ENCODE measurements around the gene SCAF1. TPM values are rescaled to one million over a fixed set of nuclear protein-coding genes. Genes with fewer than 3 reads are reported as not detected.

SCAF1 gene, protein sequence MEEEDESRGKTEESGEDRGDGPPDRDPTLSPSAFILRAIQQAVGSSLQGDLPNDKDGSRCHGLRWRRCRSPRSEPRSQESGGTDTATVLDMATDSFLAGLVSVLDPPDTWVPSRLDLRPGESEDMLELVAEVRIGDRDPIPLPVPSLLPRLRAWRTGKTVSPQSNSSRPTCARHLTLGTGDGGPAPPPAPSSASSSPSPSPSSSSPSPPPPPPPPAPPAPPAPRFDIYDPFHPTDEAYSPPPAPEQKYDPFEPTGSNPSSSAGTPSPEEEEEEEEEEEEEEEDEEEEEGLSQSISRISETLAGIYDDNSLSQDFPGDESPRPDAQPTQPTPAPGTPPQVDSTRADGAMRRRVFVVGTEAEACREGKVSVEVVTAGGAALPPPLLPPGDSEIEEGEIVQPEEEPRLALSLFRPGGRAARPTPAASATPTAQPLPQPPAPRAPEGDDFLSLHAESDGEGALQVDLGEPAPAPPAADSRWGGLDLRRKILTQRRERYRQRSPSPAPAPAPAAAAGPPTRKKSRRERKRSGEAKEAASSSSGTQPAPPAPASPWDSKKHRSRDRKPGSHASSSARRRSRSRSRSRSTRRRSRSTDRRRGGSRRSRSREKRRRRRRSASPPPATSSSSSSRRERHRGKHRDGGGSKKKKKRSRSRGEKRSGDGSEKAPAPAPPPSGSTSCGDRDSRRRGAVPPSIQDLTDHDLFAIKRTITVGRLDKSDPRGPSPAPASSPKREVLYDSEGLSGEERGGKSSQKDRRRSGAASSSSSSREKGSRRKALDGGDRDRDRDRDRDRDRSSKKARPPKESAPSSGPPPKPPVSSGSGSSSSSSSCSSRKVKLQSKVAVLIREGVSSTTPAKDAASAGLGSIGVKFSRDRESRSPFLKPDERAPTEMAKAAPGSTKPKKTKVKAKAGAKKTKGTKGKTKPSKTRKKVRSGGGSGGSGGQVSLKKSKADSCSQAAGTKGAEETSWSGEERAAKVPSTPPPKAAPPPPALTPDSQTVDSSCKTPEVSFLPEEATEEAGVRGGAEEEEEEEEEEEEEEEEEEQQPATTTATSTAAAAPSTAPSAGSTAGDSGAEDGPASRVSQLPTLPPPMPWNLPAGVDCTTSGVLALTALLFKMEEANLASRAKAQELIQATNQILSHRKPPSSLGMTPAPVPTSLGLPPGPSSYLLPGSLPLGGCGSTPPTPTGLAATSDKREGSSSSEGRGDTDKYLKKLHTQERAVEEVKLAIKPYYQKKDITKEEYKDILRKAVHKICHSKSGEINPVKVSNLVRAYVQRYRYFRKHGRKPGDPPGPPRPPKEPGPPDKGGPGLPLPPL
- total RNA-seq, result 10 to 100 TPM; 14.6 to 33.0 (median 27.3) TPM
- long read RNA-seq, result 0 reads

DNA sequence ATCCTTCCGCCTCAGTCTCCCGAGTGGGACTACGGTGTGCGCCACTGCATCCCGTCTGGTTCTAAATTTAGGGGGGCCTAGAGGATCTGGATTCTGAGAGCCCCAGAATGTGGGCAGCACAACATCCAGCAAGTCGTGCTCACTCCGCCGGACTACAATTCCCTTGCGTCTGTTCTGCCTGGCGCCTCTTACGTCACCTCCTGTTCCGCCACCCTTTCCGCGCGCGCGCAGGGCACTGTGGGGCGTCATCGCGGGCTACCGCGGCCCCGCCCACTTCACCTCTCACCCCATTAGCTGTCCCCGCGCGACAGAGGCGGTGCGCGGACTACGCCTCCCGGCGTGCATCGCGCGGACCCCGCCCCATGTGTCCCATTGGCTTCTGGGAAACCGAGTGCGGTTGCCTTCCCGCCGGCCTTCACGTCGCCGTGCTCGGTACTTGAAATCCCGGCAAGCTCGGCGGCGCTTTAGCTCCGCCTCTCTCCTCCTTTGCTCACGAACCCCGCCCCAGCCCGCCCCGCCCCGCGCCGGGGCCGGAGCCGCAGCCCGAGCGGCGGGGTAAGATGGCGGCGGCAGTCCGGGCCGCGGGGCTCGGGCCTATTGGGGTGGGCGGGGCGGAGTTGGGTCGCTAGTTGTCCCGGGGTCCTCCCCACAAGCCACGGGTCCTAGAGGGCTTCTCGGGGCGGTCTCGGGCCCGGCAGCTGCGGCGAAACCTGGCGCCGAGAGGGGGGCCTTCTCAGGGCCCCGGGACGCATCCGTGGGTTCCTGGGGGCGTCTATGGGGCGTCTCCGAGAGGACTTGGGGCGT lies at the start of gene SCAF1:
Gene SCAF1, plus strand, starts transcription at position 522 of the 804 bp plus-strand sequence. CDS start 2,818 bp downstream, outside the sequence.
- peak; percentile 90 for TF ChIP-seq POLR2A (IDR thresholded peaks at IDR 0.05)
- TF ChIP-seq, protein P1, sequence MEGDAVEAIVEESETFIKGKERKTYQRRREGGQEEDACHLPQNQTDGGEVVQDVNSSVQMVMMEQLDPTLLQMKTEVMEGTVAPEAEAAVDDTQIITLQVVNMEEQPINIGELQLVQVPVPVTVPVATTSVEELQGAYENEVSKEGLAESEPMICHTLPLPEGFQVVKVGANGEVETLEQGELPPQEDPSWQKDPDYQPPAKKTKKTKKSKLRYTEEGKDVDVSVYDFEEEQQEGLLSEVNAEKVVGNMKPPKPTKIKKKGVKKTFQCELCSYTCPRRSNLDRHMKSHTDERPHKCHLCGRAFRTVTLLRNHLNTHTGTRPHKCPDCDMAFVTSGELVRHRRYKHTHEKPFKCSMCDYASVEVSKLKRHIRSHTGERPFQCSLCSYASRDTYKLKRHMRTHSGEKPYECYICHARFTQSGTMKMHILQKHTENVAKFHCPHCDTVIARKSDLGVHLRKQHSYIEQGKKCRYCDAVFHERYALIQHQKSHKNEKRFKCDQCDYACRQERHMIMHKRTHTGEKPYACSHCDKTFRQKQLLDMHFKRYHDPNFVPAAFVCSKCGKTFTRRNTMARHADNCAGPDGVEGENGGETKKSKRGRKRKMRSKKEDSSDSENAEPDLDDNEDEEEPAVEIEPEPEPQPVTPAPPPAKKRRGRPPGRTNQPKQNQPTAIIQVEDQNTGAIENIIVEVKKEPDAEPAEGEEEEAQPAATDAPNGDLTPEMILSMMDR (IDR thresholded peaks at IDR 0.05), result no peak
- ATAC-seq (peak; percentile 73 to 81 (median 81)), DNase-seq (peak; percentile 99)
- Histone ChIP-seq H3K9me3 (no peaks in the 10 kb centered on the region), H3K4me1 (peaks cover 0 to 15% (median 8%) of the 10 kb centered on the region in 4 donors), H3K27ac (peak within 1 kb of the TSS; percentile 86 to 98 (median 93)), H3K36me3 (peaks cover 0 to 13% (median 2%) of the 10 kb centered on the region in 4 donors), H3K27me3 (no peaks in the 10 kb centered on the region), H3K4me3 (peak within 1 kb of the TSS; percentile 93 to 96 (median 96))
- WGBS (ENCODE audit: insufficient coverage, low coverage, low lambda C conversion rate, missing lambda C conversion rate), result 0% methylated on average over 10 of the region's 87 CpGs
- intact Hi-C loops (cut with DNase I), result no loop called here

DNA sequence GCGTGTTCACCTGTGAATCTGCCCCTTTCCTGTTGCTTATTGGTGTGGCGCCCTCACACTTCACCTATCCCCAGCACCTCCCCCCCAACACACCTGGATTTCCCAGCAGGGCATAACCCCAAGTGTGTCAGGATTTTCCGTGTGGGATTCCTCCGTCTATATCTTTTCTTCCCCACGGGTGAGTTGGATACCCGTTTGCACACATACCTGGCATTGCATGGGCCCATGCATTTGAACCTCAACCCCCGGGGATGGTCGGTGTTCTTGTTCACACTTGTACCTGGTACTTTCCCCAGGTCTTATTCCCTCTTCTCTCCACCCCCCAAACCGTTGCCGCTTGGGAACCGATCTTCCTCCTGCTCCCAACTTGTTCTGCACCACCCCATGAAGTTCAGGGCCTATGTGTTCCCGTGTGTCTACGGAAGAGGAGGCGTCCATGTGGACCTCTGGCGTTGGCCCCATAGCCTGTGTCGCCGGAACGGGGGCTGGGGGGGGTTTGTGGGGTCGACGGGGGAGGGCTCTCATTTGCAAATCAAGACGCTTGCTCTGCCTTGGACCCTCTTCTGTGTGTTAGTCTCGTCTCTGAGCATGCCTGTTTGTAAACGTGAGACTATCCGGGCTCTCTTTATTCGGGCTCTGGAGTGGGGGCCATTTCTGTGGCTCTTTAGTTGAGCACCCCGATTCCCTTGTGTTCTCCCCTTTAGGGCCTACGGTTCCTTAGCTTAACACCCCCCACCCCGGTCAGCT lies 49.4 kb upstream of the SCAF1 start:
- no peak for ATAC-seq
- WGBS (ENCODE audit: insufficient coverage, low coverage, low lambda C conversion rate, missing lambda C conversion rate), result 24% methylated on average over 22 of the region's 28 CpGs
- intact Hi-C loops (cut with DNase I), result loop anchor here in 1 of 2 donors (10.0 kb wide), 1 partner anchor 72 kb away; the partner anchor contains the start of genes BCL2L12 and IRF3
- no peak for TF ChIP-seq POLR2A (IDR thresholded peaks at IDR 0.05)
- TF ChIP-seq, protein P1 (IDR thresholded peaks at IDR 0.05), result no peak
- Histone ChIP-seq H3K9me3 (no peaks in the 10 kb centered on the region), H3K36me3 (peaks cover 0 to 20% (median 1%) of the 10 kb centered on the region in 4 donors), H3K4me3 (peak overlapping the region; percentile 76 to 83 (median 77)), H3K4me1 (peaks cover 0 to 4% (median 0%) of the 10 kb centered on the region in 4 donors), H3K27ac (no peak overlapping the region), H3K27me3 (no peaks in the 10 kb centered on the region)
- no peak for DNase-seq

DNA sequence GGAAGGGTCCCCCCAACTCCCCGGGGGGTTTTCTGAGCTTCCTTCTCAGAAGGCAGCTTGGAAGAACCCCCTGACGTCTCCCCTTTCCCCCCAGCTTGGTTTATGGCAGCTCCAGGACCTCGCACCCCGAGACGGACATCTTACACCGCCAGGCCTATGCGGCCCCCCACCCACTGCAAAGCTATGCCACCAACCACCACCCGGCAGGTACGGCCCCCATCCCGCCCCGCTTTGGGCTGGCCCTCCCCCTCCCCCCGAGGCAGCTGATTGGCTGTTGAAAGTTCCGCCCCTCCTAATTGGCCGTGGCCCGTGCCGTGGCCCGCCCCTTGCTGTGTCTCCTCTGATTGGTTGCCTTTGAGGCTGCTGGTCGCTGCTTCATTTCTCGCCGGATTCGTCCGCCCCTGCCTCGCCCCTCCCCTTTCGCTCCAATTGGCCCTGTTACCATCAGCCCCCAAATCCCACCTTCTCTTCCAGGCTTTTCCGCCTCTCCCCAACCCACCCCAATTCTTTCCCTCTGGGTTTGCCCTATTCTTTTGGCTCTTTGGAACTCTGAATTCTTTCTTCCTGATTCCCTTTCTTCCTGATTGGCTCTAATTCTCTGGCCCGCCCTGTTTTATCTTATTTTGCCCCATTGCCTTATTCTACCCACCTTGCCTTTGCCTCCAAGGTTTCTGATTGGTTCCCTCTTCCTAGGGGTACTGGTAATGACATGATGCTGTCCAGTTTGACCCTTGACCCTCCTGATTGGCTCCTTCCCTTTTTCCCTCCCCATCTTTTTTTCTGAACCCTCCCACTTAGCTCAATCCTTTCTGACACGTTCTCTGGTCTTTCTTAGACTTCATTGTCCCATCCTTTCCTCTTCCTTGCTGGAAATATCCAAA lies 48.5 kb upstream of the SCAF1 start:
- H3K4me3 ChIP-seq, result no peak overlapping the region
- intact Hi-C loops (cut with DNase I), result loop anchor here in 1 of 2 donors (10.0 kb wide), 1 partner anchor 71 kb away; the partner anchor contains the start of genes BCL2L12 and IRF3
- H3K36me3 ChIP-seq, result peaks cover 0 to 22% (median 1%) of the 10 kb centered on the region in 4 donors
- no peaks in the 10 kb centered on the region for H3K9me3 ChIP-seq
- DNase-seq, result peak; percentile 84 to 89 (median 84)
- WGBS (ENCODE audit: insufficient coverage, low coverage, low lambda C conversion rate, missing lambda C conversion rate), result 35% methylated on average over 20 of the region's 27 CpGs
- H3K27ac ChIP-seq, result peak overlapping the region in 1 of 3 donors; percentile 19
- no peaks in the 10 kb centered on the region for H3K27me3 ChIP-seq
- ATAC-seq, result peak; percentile 17 to 31 (median 19)
- H3K4me1 ChIP-seq, result peaks cover 0 to 4% (median 0%) of the 10 kb centered on the region in 4 donors
- no peak for TF ChIP-seq POLR2A (IDR thresholded peaks at IDR 0.05)
- TF ChIP-seq, protein P1 (IDR thresholded peaks at IDR 0.05), result no peak

All from right lobe of liver (tissue), 6 donors.